Left renal pelvis (tissue), 4 donors: ENCODE results near the gene HES3. TPM values are rescaled to one million over a fixed set of nuclear protein-coding genes. Genes with fewer than 3 reads are reported as not detected.

ENCODE experiments used
- DNase-seq, 4 donors: peaks; one replicate each; pipeline ENCODE4 v3.0.0-alpha.2; 2013; ENCODE audit warnings: low read depth in 4 of 4, low spot score in 3 of 4
- polyA plus RNA-seq, 4 donors: library from polyadenylated mRNA; unstranded; fragments of 120-200 nt; gene quantifications; one replicate each; pipeline ENCODE4 v1.2.1, GENCODE V29; 2013; ENCODE audit not compliant: insufficient read length in 4 of 4

The HES3 gene
- polyA plus RNA-seq, 4 donors: not detected

- peak in 2 of 4 donors; percentile 66 to 70 for DNase-seq
Observed at GRCh38 chr1:6245086-6245868, 1.3 kb downstream of the HES3 start.

- DNase-seq: no peak
Observed at GRCh38 chr1:6245869-6246496, 2.0 kb downstream of the HES3 start.

GRCh38 chr1:6246497-6247467 lies 2.8 kb downstream of the HES3 start:
- DNase-seq: peak in 1 of 4 donors; percentile 62

GRCh38 chr1:6247651-6248050 lies 3.7 kb downstream of the HES3 start:
- no peak for DNase-seq

GRCh38 chr1:6248161-6248776 lies 4.3 kb downstream of the HES3 start:
- no peak for DNase-seq

GRCh38 chr1:6248932-6249738 lies 5.2 kb downstream of the HES3 start:
- DNase-seq: no peak

GRCh38 chr1:6249739-6250689 lies 6.0 kb downstream of the HES3 start:
- DNase-seq: no peak

GRCh38 chr1:6251233-6251632 lies 7.3 kb downstream of the HES3 start:
- DNase-seq: no peak

- no peak for DNase-seq
Observed at GRCh38 chr1:6251681-6252373, 7.8 kb downstream of the HES3 start.

- DNase-seq: no peak
Observed at GRCh38 chr1:6252374-6252710, 8.4 kb downstream of the HES3 start.

- DNase-seq: no peak
Observed at GRCh38 chr1:6253380-6253779, 9.4 kb downstream of the HES3 start.

- DNase-seq: no peak
Observed at GRCh38 chr1:6254691-6255090, 10.7 kb downstream of the HES3 start.

- no peak for DNase-seq
Observed at GRCh38 chr1:6256645-6257044, 12.7 kb downstream of the HES3 start.

- DNase-seq: no peak
Observed at GRCh38 chr1:6257541-6258069, 13.6 kb downstream of the HES3 start.

GRCh38 chr1:6258675-6259074 lies 14.7 kb downstream of the HES3 start:
- DNase-seq: no peak

- no peak for DNase-seq
Observed at GRCh38 chr1:6259491-6260362, 15.7 kb downstream of the HES3 start.

- DNase-seq: no peak
Observed at GRCh38 chr1:6260433-6260934, 16.5 kb downstream of the HES3 start.
